ENCODE measurements around the gene RNF144A.

DNA sequence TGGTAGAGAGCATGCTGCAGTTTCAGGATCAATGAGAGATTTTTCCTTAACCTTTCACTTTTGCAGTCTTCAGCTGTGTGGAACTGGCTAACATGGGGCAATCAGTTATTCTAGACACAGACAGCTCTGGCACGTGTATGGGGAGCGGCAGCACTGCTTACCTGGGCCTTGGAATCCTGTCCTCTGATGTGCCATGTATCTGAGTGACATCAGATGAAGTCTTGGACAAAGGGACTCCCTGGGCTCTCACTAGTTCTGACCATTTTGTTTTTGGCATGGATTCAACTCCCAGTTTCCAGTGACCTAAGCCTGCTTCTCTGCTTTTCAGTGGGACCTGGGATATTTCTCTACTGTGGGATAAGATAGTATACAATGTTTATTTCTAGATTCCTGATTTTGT, 54.3 kb downstream of the RNF144A start:
- TF ChIP-seq, protein P1, sequence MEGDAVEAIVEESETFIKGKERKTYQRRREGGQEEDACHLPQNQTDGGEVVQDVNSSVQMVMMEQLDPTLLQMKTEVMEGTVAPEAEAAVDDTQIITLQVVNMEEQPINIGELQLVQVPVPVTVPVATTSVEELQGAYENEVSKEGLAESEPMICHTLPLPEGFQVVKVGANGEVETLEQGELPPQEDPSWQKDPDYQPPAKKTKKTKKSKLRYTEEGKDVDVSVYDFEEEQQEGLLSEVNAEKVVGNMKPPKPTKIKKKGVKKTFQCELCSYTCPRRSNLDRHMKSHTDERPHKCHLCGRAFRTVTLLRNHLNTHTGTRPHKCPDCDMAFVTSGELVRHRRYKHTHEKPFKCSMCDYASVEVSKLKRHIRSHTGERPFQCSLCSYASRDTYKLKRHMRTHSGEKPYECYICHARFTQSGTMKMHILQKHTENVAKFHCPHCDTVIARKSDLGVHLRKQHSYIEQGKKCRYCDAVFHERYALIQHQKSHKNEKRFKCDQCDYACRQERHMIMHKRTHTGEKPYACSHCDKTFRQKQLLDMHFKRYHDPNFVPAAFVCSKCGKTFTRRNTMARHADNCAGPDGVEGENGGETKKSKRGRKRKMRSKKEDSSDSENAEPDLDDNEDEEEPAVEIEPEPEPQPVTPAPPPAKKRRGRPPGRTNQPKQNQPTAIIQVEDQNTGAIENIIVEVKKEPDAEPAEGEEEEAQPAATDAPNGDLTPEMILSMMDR (conservative IDR thresholded peaks at IDR 0.05; ENCODE audit: low read depth, low read length), result no peak
- no peak for TF ChIP-seq EZH2 (IDR thresholded peaks at IDR 0.05; ENCODE audit: borderline replicate concordance, low read depth, low read length, poor library complexity, severe bottlenecking)

Data from A673 (cell line).